ENCODE results near the gene LAMC2. TPM values are rescaled to one million over a fixed set of nuclear protein-coding genes. Genes with fewer than 3 reads are reported as not detected.

LAMC2 gene
- total and polyA plus RNA-seq, 10 of the 15 experiments (the other 5 are each of a cell fraction or from before 2014, with no cell fraction given) = 0.27 to 1.5 (median 0.92) TPM

DNA sequence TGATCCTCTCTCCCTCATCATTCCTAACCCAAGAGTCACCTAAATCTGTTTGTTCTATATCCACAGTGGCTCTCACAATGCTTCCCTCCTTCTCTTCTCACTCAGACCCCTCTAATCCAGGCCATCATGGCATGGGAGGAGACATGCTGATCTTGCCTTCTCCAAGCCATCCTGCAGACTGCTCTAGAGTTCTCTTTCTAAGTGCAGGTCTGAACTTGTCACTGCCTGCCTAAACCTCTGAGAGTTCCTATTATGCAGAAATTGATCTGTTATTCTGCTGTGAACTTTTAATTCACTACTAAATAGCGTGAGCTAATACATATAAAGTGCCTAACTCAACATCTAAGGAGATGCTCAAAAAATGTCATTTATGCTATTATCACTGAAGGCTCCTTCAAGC, 26.8 kb downstream of the LAMC2 start (continued):
- TF ChIP-seq, protein P1, sequence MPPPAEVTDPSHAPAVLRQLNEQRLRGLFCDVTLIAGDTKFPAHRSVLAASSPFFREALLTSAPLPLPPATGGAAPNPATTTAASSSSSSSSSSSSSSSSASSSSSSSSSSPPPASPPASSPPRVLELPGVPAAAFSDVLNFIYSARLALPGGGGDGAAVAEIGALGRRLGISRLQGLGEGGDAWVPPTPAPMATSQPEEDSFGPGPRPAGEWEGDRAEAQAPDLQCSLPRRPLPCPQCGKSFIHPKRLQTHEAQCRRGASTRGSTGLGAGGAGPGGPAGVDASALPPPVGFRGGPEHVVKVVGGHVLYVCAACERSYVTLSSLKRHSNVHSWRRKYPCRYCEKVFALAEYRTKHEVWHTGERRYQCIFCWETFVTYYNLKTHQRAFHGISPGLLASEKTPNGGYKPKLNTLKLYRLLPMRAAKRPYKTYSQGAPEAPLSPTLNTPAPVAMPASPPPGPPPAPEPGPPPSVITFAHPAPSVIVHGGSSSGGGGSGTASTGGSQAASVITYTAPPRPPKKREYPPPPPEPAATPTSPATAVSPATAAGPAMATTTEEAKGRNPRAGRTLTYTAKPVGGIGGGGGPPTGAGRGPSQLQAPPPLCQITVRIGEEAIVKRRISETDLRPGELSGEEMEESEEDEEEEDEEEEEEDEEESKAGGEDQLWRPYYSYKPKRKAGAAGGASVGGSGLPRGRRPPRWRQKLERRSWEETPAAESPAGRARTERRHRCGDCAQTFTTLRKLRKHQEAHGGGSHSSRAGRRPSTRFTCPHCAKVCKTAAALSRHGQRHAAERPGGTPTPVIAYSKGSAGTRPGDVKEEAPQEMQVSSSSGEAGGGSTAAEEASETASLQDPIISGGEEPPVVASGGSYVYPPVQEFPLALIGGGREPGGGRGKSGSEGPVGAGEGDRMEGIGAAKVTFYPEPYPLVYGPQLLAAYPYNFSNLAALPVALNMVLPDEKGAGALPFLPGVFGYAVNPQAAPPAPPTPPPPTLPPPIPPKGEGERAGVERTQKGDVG (CRISPR knock-in tag; IDR thresholded peaks at IDR 0.05) = no peak
- TF ChIP-seq, protein P2, sequence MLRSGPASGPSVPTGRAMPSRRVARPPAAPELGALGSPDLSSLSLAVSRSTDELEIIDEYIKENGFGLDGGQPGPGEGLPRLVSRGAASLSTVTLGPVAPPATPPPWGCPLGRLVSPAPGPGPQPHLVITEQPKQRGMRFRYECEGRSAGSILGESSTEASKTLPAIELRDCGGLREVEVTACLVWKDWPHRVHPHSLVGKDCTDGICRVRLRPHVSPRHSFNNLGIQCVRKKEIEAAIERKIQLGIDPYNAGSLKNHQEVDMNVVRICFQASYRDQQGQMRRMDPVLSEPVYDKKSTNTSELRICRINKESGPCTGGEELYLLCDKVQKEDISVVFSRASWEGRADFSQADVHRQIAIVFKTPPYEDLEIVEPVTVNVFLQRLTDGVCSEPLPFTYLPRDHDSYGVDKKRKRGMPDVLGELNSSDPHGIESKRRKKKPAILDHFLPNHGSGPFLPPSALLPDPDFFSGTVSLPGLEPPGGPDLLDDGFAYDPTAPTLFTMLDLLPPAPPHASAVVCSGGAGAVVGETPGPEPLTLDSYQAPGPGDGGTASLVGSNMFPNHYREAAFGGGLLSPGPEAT (IDR thresholded peaks at IDR 0.05; ENCODE audit: low read depth) = no peak
- no peak for TF ChIP-seq ESRRA (IDR thresholded peaks at IDR 0.05; ENCODE audit: low read length)
- no peak for TF ChIP-seq LARP7 (IDR thresholded peaks at IDR 0.05)
- TF ChIP-seq, protein P3, sequence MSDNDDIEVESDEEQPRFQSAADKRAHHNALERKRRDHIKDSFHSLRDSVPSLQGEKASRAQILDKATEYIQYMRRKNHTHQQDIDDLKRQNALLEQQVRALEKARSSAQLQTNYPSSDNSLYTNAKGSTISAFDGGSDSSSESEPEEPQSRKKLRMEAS (IDR thresholded peaks at IDR 0.05; ENCODE audit: low read depth, low read length) = no peak
- TF ChIP-seq, protein P4, sequence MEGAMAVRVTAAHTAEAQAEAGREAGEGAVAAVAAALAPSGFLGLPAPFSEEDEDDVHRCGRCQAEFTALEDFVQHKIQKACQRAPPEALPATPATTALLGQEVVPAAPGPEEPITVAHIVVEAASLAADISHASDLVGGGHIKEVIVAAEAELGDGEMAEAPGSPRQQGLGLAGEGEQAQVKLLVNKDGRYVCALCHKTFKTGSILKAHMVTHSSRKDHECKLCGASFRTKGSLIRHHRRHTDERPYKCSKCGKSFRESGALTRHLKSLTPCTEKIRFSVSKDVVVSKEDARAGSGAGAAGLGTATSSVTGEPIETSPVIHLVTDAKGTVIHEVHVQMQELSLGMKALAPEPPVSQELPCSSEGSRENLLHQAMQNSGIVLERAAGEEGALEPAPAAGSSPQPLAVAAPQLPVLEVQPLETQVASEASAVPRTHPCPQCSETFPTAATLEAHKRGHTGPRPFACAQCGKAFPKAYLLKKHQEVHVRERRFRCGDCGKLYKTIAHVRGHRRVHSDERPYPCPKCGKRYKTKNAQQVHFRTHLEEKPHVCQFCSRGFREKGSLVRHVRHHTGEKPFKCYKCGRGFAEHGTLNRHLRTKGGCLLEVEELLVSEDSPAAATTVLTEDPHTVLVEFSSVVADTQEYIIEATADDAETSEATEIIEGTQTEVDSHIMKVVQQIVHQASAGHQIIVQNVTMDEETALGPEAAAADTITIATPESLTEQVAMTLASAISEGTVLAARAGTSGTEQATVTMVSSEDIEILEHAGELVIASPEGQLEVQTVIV (IDR thresholded peaks at IDR 0.05; ENCODE audit: borderline replicate concordance, partially characterized antibody) = no peak
- no peak for TF ChIP-seq IKZF1 (conservative IDR thresholded peaks at IDR 0.05)
- TF ChIP-seq IRF4 (IDR thresholded peaks at IDR 0.05; ENCODE audit: low read depth, low read length) = no peak
- no peak for TF ChIP-seq EP300 (IDR thresholded peaks at IDR 0.05; ENCODE audit: borderline replicate concordance in 1 of 2, control insufficient read depth in 1 of 2, low read depth in 2 of 2, low read length in 2 of 2)
- TF ChIP-seq, protein P5, sequence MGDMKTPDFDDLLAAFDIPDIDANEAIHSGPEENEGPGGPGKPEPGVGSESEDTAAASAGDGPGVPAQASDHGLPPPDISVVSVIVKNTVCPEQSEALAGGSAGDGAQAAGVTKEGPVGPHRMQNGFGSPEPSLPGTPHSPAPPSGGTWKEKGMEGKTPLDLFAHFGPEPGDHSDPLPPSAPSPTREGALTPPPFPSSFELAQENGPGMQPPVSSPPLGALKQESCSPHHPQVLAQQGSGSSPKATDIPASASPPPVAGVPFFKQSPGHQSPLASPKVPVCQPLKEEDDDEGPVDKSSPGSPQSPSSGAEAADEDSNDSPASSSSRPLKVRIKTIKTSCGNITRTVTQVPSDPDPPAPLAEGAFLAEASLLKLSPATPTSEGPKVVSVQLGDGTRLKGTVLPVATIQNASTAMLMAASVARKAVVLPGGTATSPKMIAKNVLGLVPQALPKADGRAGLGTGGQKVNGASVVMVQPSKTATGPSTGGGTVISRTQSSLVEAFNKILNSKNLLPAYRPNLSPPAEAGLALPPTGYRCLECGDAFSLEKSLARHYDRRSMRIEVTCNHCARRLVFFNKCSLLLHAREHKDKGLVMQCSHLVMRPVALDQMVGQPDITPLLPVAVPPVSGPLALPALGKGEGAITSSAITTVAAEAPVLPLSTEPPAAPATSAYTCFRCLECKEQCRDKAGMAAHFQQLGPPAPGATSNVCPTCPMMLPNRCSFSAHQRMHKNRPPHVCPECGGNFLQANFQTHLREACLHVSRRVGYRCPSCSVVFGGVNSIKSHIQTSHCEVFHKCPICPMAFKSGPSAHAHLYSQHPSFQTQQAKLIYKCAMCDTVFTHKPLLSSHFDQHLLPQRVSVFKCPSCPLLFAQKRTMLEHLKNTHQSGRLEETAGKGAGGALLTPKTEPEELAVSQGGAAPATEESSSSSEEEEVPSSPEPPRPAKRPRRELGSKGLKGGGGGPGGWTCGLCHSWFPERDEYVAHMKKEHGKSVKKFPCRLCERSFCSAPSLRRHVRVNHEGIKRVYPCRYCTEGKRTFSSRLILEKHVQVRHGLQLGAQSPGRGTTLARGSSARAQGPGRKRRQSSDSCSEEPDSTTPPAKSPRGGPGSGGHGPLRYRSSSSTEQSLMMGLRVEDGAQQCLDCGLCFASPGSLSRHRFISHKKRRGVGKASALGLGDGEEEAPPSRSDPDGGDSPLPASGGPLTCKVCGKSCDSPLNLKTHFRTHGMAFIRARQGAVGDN (IDR thresholded peaks at IDR 0.05) = no peak
- TF ChIP-seq SPI1 (IDR thresholded peaks at IDR 0.05; ENCODE audit: borderline replicate concordance, insufficient read depth, low read depth, low read length) = no peak
- TF ChIP-seq PAX5 (IDR thresholded peaks at IDR 0.05; ENCODE audit: borderline replicate concordance, low read depth, low read length) = no peak
- TF ChIP-seq BCL11A (IDR thresholded peaks at IDR 0.05; ENCODE audit: low read depth, low read length) = no peak
